H1 (cell line): Measurements from ENCODE around the gene BMX. TPM values are rescaled to one million over a fixed set of nuclear protein-coding genes. Genes with fewer than 3 reads are reported as not detected.

Experiments
- BCL11A ChIP-seq, 2 experiments: IDR thresholded peaks; one replicate each; pipeline ENCODE4 v1.6.1; 2011; ENCODE audit warnings: low read depth in 2 of 2, low read length in 2 of 2, mild to moderate bottlenecking in 2 of 2
- CHD1 ChIP-seq: IDR thresholded peaks from 2 replicates; pipeline ENCODE4 v1.6.1; 2012; ENCODE audit warnings: low read depth, low read length, improper control_type of control experiment
- SIX5 ChIP-seq: IDR thresholded peaks from 2 replicates; pipeline ENCODE4 v1.6.1; 2011; ENCODE audit warnings: mild to moderate bottlenecking, low read depth, low read length
- SP2 ChIP-seq: IDR thresholded peaks from 2 replicates; pipeline ENCODE4 v1.6.1; 2012; ENCODE audit warnings: mild to moderate bottlenecking, low read length, inconsistent platforms
- TBP ChIP-seq: IDR thresholded peaks from 2 replicates; pipeline ENCODE4 v1.6.1; 2011; ENCODE audit warnings: low read depth, low read length, improper control_type of control experiment
- ZNF274 ChIP-seq: IDR thresholded peaks from 2 replicates; pipeline ENCODE4 v1.7.0; 2012; ENCODE audit warnings: low read length, borderline replicate concordance; ENCODE audit errors: extremely low read depth
- polyA plus RNA-seq, 7 experiments: library from polyadenylated mRNA; depleted of rRNA in 3 of 7; stranded (reverse) in 5 of 7; unstranded in 2 of 7; fragments of >200 nt in 5 of 7; fragments of 200-250 nt in 2 of 7; gene quantifications; 1 replicate in 5 of 7; 2 replicates in 1 of 7; 4 replicates in 1 of 7; pipeline versions ENCODE4 v1.2.1 to v1.2.3, GENCODE V29; 2011 to 2013; ENCODE audit warnings: missing spikeins in 2 of 7, mixed read lengths in 2 of 7
- total RNA-seq: library from RNA; stranded (reverse); fragmentation: NEBNext Ultra II Directional; extraction: Animal tissue kit (Norgen Biotek cat#: 25700); gene quantifications from 2 replicates; pipeline ENCODE4 v1.2.1, GENCODE V29; 2021

The BMX gene
- total and polyA plus RNA-seq, 2 of the 8 experiments (the other 6 are each of a cell fraction or from before 2014, with no cell fraction given) = not detected

DNA sequence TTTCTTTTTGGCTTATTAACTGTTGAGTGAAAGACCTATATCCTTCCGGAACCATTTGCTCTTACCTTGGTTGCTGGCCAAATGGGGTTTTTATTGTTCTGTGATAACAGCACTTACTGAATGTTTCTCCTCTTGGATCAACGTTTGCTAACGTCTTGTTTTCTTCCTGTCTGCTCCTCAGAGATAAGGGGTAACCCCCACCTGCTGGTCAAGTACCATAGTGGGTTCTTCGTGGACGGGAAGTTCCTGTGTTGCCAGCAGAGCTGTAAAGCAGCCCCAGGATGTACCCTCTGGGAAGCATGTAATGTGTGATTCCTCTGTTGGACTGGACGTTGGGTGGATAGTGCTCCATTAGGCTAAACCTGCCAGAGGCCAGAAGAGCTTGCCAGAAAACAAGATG lies 15.3 kb downstream of the BMX start (continued):
- TF ChIP-seq SIX5 (no peak), ZNF274 (no peak), CHD1 (no peak), TBP (no peak), SP2 (no peak), BCL11A (IDR thresholded peaks at IDR 0.05; ENCODE audit: low read depth in 2 of 2, low read length in 2 of 2) (no peak)
